Activated T-cell treated with anti-CD3 and anti-CD28 coated beads, Interleukin-2, amount 50 U/mL, for 48 hours (primary cell): ENCODE results near the gene MLLT10.
A peak's percentile ranks its signal among the peaks of the same experiment; 100 is the strongest.

Experiments
- DNase-seq, 2 experiments: peaks; one replicate each; pipeline ENCODE4 v3.0.0-alpha.2; 2020

Gene MLLT10

DNA sequence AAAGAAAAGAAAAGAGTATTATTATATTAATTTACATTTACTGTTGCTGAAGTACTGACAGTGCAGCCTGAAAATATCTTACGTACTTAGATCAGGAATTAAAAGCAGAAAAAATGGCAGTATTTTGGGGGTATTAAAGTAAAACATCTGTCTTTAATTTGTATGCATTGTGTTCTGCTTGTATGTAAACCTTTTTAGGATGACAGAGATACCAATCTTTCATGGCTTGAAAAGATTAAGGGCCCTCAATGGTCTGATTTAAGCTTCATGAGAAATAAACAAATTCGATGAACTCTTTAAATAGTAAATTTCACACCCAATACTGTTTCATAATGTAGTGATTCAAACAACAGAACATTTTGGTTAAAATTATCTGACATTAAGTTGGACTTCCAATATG lies 116.3 kb downstream of the MLLT10 start:
- DNase-seq = no peak

DNA sequence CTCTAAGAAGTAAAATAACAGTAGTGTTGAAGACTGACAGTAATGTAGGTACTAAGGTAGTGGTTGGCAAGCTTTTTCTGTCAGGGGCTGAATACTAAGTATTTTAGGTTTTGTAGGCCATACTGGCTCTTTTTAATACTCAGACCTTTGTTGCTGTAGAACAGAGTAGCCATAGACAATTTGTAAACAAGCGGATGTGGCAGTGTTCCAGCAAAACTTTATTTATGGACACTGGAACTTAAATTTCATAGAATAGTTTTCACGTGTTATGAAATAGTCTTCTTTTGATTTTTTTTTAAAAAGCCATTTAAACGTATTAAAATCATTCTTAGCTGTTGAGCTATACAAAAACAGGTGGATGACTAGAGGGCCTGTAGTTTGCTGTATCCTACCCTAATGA lies 121.2 kb downstream of the MLLT10 start:
- DNase-seq = no peak

DNA sequence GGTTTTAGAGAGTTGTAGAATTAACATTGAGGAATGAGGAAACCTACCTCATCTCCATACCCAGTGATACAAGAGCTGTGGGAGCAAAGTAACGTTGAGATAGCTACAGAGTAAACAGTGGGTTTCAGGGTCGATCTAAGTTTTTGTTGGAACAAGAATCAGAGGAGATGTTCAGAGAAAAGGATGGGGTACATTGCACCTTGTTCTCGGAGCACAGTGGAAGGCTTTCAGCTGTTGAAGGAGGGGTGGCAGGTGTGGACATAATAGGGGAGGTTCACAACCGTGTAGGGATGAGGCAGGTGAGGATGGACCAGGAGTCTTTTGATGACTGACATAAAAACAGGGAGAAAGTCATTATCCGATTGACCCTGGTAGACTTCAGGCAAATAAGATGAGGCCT lies 121.7 kb downstream of the MLLT10 start:
- no peak for DNase-seq

DNA sequence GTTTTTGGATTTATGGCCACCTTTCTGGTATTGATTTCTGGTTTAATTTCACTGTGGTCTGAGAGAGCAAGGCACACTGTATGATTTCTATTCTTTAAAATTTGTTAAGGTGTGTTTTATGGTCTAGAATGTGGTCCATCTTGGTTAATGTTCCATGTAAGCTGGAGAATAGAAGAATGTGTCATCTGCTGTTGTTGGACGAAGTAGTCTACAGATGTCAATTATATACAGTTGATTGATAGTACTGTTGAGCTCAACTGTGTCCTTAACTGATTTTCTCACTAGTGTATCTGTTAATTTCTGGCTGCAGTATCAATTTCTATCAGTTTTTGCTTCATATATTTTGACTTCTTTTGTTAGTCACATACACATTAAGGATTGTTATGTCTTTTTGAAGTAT lies 127.1 kb downstream of the MLLT10 start:
- no peak for DNase-seq

DNA sequence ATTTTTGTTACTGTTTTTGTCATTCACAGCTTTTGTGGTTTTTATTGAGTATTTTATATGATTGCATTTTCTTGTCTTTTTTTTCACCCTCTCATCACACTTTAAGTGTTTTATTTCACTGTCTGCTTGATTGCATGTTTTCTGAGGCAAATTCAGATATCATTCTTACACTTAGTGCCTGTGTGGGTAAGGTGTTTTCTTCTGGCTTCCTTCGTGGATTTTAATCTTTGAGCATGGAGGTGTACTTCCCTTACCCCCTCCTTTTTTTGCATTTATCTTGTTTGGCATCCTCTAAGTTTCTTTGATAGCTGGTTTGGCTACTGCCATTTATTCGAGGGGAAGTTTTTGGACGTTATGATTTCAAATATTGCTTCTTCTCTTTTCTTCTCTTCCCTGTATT lies 127.9 kb downstream of the MLLT10 start:
- DNase-seq = no peak

DNA sequence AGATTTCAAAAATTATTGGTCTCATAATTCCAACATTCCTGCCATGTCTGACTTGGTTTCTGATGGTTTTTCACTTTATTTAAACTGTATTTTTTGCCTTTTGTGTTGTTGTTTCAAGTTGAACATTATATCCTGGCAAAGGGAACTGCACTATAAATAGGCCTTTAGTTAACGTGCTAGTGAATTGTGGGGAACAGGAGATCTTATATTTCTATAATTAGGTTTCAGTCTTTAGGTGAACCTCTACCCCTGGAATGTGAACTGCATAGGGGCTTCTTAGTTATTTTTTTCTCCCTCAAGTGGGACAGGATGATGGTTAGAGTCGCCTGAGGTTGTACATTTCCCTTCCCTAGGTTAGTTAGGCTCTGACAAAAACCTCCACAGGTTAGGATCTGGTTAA lies 128.6 kb downstream of the MLLT10 start:
- DNase-seq = no peak

DNA sequence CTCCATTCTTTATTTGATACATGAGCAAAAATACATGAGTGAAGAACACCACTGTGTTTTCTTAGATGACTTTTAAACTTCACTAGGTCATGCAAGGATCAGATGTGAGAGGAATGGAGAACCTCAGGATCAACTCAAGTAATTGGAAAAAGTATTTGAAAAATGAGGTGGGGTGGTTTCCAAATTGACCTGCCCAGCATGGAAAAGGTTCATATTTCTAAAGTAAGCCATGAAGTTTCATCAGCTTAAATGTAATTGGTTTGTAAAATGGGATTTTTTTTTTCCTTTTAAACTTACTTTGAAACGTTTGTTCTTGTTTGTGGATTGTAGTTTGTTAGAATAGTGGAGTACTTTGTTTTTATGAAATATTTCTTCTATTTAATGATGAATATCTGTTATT lies 134.8 kb downstream of the MLLT10 start:
- DNase-seq = no peak

DNA sequence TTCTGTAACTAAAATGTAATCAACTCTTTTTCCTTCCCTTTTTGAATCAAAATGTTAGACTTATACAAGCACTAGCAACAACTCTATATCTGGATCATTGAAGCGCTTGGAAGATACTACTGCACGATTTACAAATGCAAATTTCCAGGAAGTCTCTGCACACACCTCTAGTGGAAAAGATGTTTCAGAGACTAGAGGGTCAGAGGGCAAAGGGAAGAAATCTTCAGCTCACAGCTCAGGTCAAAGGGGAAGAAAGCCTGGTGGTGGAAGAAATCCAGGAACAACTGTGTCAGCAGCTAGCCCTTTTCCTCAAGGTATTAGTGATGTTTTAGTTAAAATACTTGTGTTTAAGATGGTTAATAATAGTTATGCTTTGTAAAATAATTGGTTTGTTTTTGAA lies 136.4 kb downstream of the MLLT10 start:
- no peak for DNase-seq

DNA sequence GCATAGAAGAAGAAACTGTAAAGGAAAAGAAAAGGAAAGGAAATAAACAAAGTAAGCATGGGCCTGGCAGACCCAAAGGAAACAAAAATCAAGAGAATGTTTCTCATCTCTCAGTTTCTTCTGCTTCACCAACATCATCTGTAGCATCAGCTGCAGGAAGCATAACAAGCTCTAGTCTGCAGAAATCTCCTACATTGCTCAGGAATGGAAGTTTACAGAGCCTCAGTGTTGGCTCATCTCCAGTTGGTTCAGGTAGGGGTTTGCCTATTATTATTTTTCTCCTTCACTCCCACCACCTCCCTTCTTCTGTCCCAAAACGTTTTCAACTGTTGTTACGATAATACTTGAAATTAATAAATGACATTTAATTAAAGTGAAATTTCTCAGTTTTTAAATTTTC lies 139.6 kb downstream of the MLLT10 start:
- no peak for DNase-seq

DNA sequence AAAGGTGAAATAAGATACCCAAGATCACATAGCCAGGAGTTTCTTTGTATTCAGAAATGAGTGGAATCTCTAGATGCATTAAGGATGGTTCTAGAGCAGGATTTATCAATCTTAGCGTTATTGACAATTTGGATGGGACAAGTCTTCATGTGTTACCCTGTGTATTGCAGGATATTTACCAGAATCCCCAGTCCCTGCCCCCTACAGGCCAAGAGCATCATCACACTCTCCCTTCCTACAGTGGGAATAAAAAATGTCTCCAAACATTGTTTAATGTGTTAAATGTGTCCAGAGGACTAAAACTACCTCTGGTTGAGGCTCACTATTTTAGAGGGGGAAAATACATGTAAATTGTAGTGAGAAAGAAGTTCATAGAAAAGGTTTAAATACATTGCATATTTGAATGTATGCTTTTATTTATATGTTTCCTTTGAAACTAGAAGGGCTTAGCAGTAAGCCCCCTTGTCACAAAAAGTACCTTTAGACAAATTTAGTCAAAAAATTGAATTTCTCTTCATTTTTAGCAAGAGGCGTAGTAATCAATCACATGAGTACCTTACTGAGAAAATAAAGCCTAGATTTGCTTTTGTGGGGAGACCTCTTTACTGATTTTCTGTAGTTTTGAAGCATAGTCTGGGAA lies 141.2 kb downstream of the MLLT10 start:
- peak; percentile 38 for DNase-seq

DNA sequence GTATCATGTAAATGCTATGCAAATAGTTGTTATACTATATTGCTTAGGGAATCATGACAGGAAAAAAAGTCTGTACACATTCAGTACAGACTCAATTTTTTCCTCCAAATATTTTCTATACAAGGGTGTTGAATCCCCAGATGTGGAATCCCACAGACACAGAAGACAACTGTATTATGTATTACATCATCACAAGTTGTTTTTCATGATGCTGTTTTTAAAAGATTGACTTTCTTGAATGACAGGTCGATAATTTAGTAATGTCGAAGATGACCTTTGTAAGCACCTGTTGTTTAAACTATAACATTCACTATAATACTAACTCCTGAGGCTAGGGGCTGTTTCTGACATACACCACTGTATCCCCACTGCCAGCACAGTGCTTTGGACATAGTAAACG lies 143.5 kb downstream of the MLLT10 start:
- no peak for DNase-seq

DNA sequence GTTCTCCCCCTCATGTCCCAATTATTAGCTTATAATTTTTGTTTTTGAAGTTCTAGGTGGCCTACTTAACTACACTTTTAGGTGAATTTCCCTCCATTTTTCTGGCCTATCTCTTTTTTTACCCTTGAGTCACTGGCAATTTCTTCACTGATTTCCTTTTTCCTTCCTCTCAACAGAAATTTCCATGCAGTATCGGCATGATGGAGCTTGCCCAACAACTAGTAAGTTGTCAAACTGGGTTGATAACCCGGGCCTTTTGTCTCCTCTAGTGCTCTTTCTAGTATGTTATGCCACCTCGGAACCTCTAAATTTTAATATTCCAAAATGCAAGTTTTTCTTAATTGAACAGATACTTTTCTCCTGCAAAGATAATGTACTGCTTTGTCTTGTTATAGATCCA lies 147.1 kb downstream of the MLLT10 start:
- DNase-seq = no peak

DNA sequence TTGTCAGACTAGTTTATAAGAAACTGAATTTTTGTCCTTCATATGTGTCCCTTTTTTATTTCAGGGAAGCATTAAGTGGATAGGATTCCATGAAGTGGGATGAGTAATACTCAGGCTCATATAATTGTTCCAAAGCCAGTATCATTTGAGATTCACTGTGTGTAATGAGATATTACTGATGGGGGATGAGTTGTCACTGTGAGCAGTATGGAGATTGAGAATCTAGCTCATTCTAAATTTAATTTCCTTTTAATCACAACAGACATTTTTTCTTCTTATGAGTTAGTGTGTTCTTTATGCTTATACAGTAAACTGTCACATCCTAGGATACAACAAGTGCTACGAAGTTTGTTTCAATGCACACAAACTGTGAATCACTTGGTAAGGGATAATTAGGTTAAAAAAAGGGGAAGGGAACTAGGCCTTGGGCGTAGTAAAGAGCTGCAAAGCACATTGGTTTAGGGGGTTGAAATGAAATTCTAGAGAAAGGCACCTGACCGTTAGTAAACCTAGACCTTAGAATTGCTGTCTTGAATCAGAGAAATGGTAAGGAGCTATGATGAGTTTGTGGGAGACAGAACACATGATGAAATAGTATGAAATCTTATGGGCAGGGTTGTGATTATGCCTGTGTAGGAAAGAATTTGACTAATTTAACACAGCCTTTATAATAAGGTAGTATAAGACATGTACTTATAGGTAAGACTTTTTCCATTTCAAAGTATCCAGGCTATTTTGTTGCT lies 153.4 kb downstream of the MLLT10 start:
- no peak for DNase-seq

DNA sequence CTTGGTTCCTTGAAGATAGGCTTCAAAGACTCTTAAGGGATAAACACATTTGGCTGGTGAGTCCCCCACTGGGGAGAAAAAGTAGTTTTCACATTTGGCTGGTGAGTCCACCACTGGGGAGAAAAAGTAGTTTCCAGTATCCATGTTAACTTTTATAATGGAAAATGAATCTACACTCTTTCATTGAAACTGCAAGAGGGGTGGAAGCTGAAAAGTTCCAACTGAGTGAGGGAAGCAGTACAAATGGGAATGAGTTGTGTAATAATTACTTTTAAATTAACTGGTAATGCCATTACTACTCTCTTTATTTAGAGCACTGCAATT lies 153.9 kb downstream of the MLLT10 start:
- no peak for DNase-seq

DNA sequence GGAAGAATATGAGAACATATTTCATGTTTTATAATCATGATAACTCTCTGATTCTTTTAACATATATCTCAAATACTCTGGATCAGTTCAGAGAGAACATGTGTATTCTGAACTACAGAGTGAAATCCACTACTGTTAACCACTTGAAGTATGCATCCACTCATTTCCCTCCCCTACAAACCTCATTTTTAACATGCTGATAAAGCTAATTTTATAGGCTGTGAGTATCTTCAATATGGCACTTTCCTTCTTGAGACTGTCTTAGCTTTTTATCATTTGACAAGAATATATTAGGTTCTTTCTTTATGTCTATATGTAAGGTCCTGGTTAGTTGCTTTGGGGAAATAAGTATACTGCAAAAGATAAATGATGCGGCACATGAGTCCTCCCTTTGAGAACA lies 154.8 kb downstream of the MLLT10 start:
- no peak for DNase-seq

DNA sequence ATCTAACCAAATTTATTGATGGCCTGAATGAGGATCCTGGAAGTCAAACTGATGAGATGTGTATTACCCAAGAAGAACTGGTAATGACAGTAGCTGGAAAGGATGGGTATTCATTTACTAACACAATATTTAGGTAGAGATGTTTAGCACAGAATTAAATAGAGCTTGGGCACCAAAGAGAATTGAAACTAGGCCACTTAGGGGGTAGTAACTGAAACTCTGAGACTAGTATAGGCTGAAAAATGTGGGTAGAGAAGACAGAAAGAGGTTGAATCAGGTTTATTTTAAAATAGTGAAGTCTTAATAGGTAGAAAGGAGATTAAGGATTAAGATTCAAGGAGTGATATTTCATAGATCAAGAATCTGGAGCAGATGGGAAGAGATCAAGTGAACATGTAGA lies 155.8 kb downstream of the MLLT10 start:
- no peak for DNase-seq

DNA sequence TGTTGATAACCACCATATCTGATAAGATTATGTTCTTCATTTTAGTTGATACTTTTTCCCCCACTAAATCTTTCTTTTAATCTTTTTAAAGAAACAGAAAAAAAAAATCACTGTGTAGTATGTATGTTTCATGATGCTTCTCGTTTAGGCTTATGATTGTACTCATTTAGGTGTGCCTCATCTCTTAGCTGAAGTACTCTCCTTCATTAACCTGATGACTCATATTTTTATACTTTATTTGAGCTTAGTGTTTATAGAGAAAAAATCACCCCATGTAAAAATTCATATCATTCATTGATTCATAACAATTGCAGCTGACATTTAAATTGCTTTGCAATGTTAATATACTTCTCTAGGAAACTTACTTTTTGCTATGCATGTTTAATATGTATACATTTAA lies 158.9 kb downstream of the MLLT10 start:
- DNase-seq = no peak

DNA sequence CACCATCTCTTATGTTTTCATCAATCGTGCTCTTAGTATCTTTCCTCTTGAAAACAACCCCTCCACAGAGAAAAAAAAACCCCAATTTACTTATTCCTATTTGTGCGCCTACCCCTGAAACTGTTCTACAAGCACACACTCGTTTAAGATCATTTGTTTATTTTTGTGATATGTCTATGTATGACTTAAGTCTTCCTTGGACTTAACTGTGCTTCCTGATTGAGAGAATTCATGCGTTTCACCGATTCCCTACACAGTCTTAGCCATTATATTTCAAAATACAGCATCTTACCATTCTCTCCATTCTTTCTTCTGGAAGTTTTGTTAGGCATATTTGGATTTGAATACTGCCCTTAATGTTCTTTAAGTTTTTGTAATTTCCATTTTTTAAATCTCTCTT lies 159.4 kb downstream of the MLLT10 start:
- no peak for DNase-seq

DNA sequence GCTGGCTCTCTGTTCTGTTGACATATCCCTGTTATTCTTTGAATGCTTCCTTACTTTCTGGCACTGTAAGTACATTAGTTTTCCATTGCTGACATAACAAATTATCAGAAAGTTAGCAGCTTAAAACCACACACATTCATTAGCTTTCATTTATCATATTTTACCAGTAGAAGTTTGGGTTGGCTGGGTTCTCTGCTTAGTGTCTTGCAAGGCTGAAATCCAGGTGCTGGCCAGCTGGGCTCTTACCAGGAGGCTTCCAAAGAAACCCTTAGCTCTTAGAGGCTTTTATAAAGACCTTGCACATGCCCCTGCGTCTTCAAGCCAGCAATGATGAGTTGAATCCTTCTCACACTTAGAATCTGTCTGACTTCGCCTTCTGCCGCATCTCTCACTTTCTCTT lies 160.6 kb downstream of the MLLT10 start:
- DNase-seq = no peak

DNA sequence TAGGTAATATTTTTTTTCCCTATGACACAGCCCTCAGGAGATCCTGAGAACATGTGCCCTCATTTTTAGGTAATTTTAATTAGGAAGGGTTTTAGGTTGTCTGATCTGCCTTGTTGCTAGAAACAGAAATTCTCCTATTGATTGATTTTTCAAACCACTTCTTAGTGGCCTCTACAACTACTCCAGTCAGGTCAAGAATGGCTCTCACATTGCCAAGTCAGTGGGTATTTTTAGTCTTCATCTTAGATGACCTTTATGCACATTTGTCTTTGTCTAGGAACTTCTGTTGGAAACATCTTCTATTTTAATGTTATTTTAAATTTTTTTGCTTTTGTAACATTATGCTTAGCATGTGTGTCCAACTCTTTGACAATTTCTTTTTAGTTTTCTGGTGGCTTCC lies 162.3 kb downstream of the MLLT10 start:
- DNase-seq = no peak

DNA sequence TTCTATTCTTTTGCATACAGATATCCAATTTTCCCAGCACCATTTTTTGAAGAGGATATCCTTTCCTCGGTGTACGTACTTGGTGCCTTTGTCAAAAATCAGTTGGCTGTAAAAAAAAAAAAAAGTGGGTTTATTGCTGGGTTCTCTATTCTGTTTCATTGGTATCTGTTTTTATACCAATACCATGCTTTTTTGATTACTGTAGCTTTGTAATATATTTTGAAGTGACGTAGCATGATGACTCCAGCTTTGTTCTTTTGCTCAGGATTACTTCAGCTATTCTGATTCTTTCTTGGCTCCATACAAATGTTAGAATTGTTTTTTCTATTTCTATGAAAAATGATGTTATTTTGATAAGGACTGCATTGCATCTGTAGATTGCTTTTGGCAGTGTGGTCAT lies 165.5 kb downstream of the MLLT10 start:
- DNase-seq = no peak

DNA sequence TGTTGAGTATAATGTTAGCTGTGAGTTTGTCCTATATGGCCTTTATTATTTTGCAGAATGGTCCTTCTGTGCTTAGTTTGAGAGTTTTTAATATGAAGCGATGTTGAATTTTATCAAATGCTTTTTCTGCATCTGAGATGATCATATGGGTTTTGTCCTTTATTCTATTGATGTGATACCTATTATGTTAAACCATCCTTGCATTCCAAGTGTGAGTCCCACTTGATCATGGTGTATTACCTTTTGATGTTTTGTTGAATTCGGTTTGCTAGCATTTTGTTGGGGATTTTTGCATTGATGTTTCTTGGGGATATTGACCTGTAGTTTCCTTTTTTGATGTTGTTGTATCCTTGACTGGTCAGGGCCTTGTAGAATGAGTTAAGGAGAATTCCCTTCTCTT lies 166.4 kb downstream of the MLLT10 start:
- DNase-seq = no peak

DNA sequence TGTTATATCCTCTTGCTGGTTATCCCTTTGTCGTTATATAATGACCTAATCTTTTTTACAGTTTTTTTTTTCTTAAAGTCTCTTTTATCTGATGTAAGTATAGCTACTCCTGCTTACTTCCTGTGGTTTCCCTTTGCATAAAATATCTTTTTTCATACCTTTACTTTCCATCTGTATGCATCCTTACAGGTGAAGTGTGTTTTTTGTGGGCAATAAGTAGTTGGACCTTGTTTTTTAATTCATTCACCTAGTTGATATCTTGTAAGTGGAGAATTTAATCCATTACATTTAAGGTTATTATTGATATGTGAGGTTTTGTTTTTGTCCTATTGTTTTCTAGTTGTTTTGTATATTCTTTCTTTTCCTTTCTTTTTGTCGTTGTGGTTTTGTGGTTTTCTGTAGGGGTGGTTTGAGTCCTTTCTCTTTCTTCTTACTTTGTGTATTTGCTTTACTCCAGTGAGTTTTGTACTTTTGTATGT lies 168.6 kb downstream of the MLLT10 start:
- no peak for DNase-seq

DNA sequence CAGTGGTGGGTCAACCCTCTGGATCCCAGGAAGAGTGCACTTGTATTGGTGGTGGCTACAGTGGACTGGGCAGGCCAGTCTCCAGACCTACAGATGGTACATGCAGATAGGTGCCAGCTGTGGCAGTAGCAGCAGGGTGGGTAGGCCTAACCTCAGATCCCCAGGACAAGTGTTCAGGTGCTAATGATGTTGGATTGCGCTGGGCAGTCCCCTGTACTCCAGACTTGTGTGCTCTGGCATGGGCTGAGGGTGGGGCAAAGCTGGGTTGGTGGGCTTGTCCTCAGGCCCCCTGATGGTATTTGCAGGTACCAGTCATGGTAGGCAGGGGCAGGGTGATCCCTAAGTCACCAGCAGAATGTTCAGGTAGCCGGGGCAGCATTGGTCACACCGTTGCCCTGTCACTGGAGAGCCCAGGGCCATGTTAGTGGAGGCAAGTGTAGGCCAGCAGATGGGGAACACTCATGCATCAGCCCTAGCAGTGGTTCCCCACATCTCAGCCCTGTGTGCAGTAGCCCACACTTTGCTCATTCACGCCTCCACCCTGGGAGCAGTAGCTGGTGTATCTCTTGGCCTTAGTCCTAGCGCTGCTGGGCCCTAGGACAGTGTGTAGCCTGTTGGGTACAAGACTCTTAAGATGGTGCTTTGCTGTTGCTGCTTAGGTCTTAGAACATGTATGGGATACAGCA lies 171.3 kb downstream of the MLLT10 start:
- no peak for DNase-seq

DNA sequence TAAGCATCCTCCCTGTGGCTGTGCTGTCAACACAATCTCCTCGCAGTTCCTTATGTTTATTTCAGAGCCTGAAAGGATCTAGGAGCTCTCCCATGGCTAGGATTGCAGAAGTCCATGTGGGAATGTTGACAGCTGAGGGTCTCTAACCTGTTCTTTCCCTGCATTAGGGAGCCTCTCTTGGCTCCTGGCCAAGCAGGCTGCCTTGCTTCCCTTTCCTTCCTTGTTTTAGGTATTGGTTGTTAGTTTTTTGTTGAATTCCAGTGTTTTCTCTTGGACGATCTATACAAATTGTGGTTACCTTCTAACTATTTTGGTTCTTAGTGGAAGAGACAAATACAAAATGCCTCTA lies 171.8 kb downstream of the MLLT10 start:
- no peak for DNase-seq
